Ovary (tissue), 9 donors: ENCODE results near the gene LRP1B. TPM values are rescaled to one million over a fixed set of nuclear protein-coding genes. Genes with fewer than 3 reads are reported as not detected.

ENCODE experiments used
- DNase-seq, 5 donors: peaks; one replicate each; pipeline ENCODE4 v3.0.0-alpha.2; 2019 to 2020
- H3K27ac ChIP-seq, 2 donors: fragments of 200-600 bp; one replicate each; pipeline versions ENCODE4 v1.5.1 to v1.8.0; 2019 to 2022
- H3K27me3 ChIP-seq: fragments of 200-600 bp; one replicate; pipeline ENCODE4 v1.8.0; 2022
- H3K36me3 ChIP-seq: fragments of 200-600 bp; sonication (generic); one replicate; pipeline ENCODE4 v1.5.1; 2019
- H3K4me1 ChIP-seq: one replicate; pipeline ENCODE4 v1.8.1; 2013; ENCODE audit warnings: mild to moderate bottlenecking, moderate library complexity; ENCODE audit not compliant: insufficient read depth
- H3K4me3 ChIP-seq: fragments of 200-600 bp; sonication (generic); one replicate; pipeline ENCODE4 v1.5.1; 2017
- H3K9me3 ChIP-seq, 2 donors: fragments of 200-600 bp in 1 of 2; sonication (generic) in 1 of 2; one replicate each; pipeline versions ENCODE4 v1.5.1 to v1.8.1; 2013 to 2019; ENCODE audit warnings: mild to moderate bottlenecking in 1 of 2, moderate library complexity in 1 of 2
- CTCF ChIP-seq, 3 donors: fragments of 450-650 bp in 2 of 3; fragments of 200-600 bp in 1 of 3; IDR thresholded peaks; one replicate each; pipeline versions ENCODE4 v1.5.1 to v1.8.0; 2016 to 2022; ENCODE audit warnings: antibody characterized with exemption in 3 of 3, mild to moderate bottlenecking in 1 of 3
- EP300 ChIP-seq: sonication (generic); formaldehyde crosslinking; IDR thresholded peaks from one replicate; pipeline ENCODE4 v1.6.1; 2017; ENCODE audit warnings: antibody characterized with exemption
- POLR2A ChIP-seq: fragments of 450-650 bp; IDR thresholded peaks from one replicate; pipeline ENCODE4 v1.6.1; 2017; ENCODE audit warnings: antibody characterized with exemption, mild to moderate bottlenecking, moderate library complexity
- whole genome bisulfite sequencing, 3 donors: extraction: QIAGEN DNeasy Blood & Tissue Kit in 1 of 3; methylation state at CpG; one replicate each; pipeline versions ENCODE4 v1.1.5 to v1.1.7; 2013 to 2017; 5-methylcytosine and 5-hydroxymethylcytosine counted together
- intact Hi-C, 4 donors: fragments of 100-400 bp; cut with DNase I; formaldehyde crosslinking; loops; one replicate each; pipeline versions ENCODE4 v1.11.0 to v1.15.1; 2022 to 2023
- polyA plus RNA-seq, 2 donors: library from polyadenylated mRNA; stranded (reverse); fragments of 200-250 nt in 1 of 2; fragments of 350-450 nt in 1 of 2; fragmentation: Illumina TruSeq in 1 of 2; extraction: RNeasy Lipid Tissue Mini Kit (QIAGEN cat#74804) in 1 of 2; gene quantifications; one replicate each; pipeline ENCODE4 v1.2.3, GENCODE V29; 2013 to 2014
- total RNA-seq, 7 donors: library from RNA; depleted of rRNA in 2 of 7; stranded (reverse); fragments of >200 nt in 2 of 7; fragmentation: NEBNext Ultra II Directional in 3 of 7; extraction: Animal tissue kit (Norgen Biotek cat#: 25700) in 3 of 7; gene quantifications; one replicate each; pipeline versions ENCODE4 v1.1.0 to v1.2.4, GENCODE V29; 2016 to 2023
- donor health status: DM: no; HTN: no; CAD: no; lungs with moderate emphysema.
- donor health status: DM: no; HTN: no; CAD: no.
- donor health status: Bipolar disorder and iron deficiency.
- donor health status: DM: yes; HTN: yes; CAD: no.
- donor health status: DM: no; HTN: no; CAD: no.
- donor health status: DM: yes; HTN: yes; CAD: no.

Gene LRP1B
- total and polyA plus RNA-seq, 9 donors = 0.08 to 2.6 (median 0.37) TPM

- intact Hi-C loops = no loop called here
Measured at GRCh38 chr2:140256080-140256479, 1874.7 kb downstream of the LRP1B start.

GRCh38 chr2:140249821-140250220, 1881.0 kb downstream of the LRP1B start:
- TF ChIP-seq POLR2A (no peak), EP300 (no peak), CTCF (IDR thresholded peaks at IDR 0.05) (no peak)
- Histone ChIP-seq H3K36me3 (no peaks in the 10 kb centered on the region), H3K4me1 (no peaks in the 10 kb centered on the region), H3K4me3 (no peak overlapping the region), H3K9me3 (no peaks in the 10 kb centered on the region), H3K27me3 (no peaks in the 10 kb centered on the region), H3K27ac (no peak overlapping the region)
- no peak for DNase-seq
- intact Hi-C loops = no loop called here
- 46 to 60% (median 54%) methylated on average over 4 of the region's 4 CpGs for WGBS, 3 donors

More at GRCh38 chr2:140256080-140256479, 1874.7 kb downstream of the LRP1B start:
- WGBS, 3 donors = 40 to 61% (median 43%) methylated on average over 3 of the region's 3 CpGs
- no peaks in the 10 kb centered on the region for H3K4me1 ChIP-seq
- no peaks in the 10 kb centered on the region for H3K9me3 ChIP-seq
- no peak for TF ChIP-seq EP300
- TF ChIP-seq CTCF (IDR thresholded peaks at IDR 0.05) = no peak
- TF ChIP-seq POLR2A = no peak
- DNase-seq = no peak
- H3K27ac ChIP-seq = no peak overlapping the region
- H3K36me3 ChIP-seq = no peaks in the 10 kb centered on the region
- no peak overlapping the region for H3K4me3 ChIP-seq
- H3K27me3 ChIP-seq = no peaks in the 10 kb centered on the region

GRCh38 chr2:140248623-140249022, 1882.2 kb downstream of the LRP1B start:
- H3K4me1 ChIP-seq = no peaks in the 10 kb centered on the region
- TF ChIP-seq POLR2A (no peak), EP300 (no peak), CTCF (IDR thresholded peaks at IDR 0.05) (no peak)
- H3K4me3 ChIP-seq = no peak overlapping the region
- H3K36me3 ChIP-seq = no peaks in the 10 kb centered on the region
- H3K9me3 ChIP-seq = no peaks in the 10 kb centered on the region
- no peak for DNase-seq
- H3K27me3 ChIP-seq = no peaks in the 10 kb centered on the region
- no peak overlapping the region for H3K27ac ChIP-seq
- WGBS, 3 donors = 27 to 48% (median 41%) methylated on average over 2 of the region's 2 CpGs
- intact Hi-C loops = no loop called here

- H3K4me3 ChIP-seq = no peak overlapping the region
- no peak for DNase-seq
- intact Hi-C loops = no loop called here
- 33 to 53% (median 38%) methylated on average over 4 of the region's 4 CpGs for WGBS, 3 donors
- no peaks in the 10 kb centered on the region for H3K9me3 ChIP-seq
- H3K36me3 ChIP-seq = no peaks in the 10 kb centered on the region
- TF ChIP-seq POLR2A (no peak), EP300 (no peak), CTCF (IDR thresholded peaks at IDR 0.05) (no peak)
- H3K4me1 ChIP-seq = no peaks in the 10 kb centered on the region
- no peak overlapping the region for H3K27ac ChIP-seq
- H3K27me3 ChIP-seq = no peaks in the 10 kb centered on the region
Measured at GRCh38 chr2:140247451-140248195, 1883.2 kb downstream of the LRP1B start.
